GM12878 (cell line): ENCODE results near the gene PSME3IP1. TPM values are rescaled to one million over a fixed set of nuclear protein-coding genes. Genes with fewer than 3 reads are reported as not detected.

Experiments used
- ASH2L ChIP-seq: fragments of 300-600, 200-600 bp; sonication (generic); IDR thresholded peaks from 2 replicates; pipeline ENCODE4 v1.6.1; 2017; ENCODE audit warnings: low read depth, mild to moderate bottlenecking, borderline replicate concordance
- BMI1 ChIP-seq: fragments of 450-650 bp; IDR thresholded peaks from 2 replicates; pipeline ENCODE4 v1.6.1; 2016; ENCODE audit warnings: mild to moderate bottlenecking, moderate library complexity, borderline replicate concordance
- EGR1 ChIP-seq, 2 experiments: IDR thresholded peaks; 1 replicate in 1 of 2; 2 replicates in 1 of 2; pipeline ENCODE4 v1.6.1; 2011 to 2012; ENCODE audit warnings: low read depth in 2 of 2, low read length in 2 of 2, borderline replicate concordance in 1 of 2, mild to moderate bottlenecking in 1 of 2, moderate library complexity in 1 of 2
- ESRRA ChIP-seq: IDR thresholded peaks from 2 replicates; pipeline ENCODE4 v1.6.1; 2012; ENCODE audit warnings: mild to moderate bottlenecking, low read length, improper control_type of control experiment
- FOS ChIP-seq: IDR thresholded peaks from 3 replicates; pipeline ENCODE4 v1.6.1; 2011; ENCODE audit warnings: borderline replicate concordance; ENCODE audit not compliant: insufficient read length; ENCODE audit errors: extremely low read depth
- HDGF ChIP-seq: fragments of 450-650 bp; IDR thresholded peaks from 2 replicates; pipeline ENCODE4 v1.6.1; 2016; ENCODE audit warnings: antibody characterized with exemption
- MTA2 ChIP-seq: fragments of 450-650 bp; IDR thresholded peaks from 2 replicates; pipeline ENCODE4 v1.6.1; 2016; ENCODE audit warnings: low read depth, mild to moderate bottlenecking, moderate library complexity
- MXI1 ChIP-seq: fragments of 150-350 bp; IDR thresholded peaks from 2 replicates; pipeline ENCODE4 v1.6.1; 2011; ENCODE audit warnings: low read depth, mild to moderate bottlenecking, inconsistent platforms, low read length, improper control_type of control experiment
- NR2C1 ChIP-seq: fragments of 450-650 bp; IDR thresholded peaks from 2 replicates; pipeline ENCODE4 v1.6.1; 2017; ENCODE audit warnings: antibody characterized with exemption, mild to moderate bottlenecking, moderate library complexity
- POLR2AphosphoS5 ChIP-seq: IDR thresholded peaks from 2 replicates; pipeline ENCODE4 v1.6.1; 2011; ENCODE audit warnings: mild to moderate bottlenecking, low read length, inconsistent platforms
- RBBP5 ChIP-seq: fragments of 200-600 bp; sonication (generic); conservative IDR thresholded peaks from 2 replicates; pipeline ENCODE4 v1.6.1; 2016
- SMAD1 ChIP-seq: fragments of 450-650 bp; IDR thresholded peaks from 2 replicates; pipeline ENCODE4 v1.6.1; 2018; ENCODE audit warnings: mild to moderate bottlenecking, low read depth; ENCODE audit not compliant: partially characterized antibody
- ZNF24 ChIP-seq: fragments of 450-650 bp; IDR thresholded peaks from 2 replicates; pipeline ENCODE4 v1.6.1; 2017; ENCODE audit warnings: antibody characterized with exemption, mild to moderate bottlenecking
- ZSCAN29 ChIP-seq: fragments of 450-650 bp; IDR thresholded peaks from 2 replicates; pipeline ENCODE4 v1.6.1; 2017; ENCODE audit warnings: mild to moderate bottlenecking, moderate library complexity
- polyA plus RNA-seq, 11 experiments: library from polyadenylated mRNA; depleted of rRNA in 4 of 11; unstranded in 6 of 11; stranded (reverse) in 5 of 11; fragments of >200 nt; fragmentation: Nextera tagmentation in 4 of 11; fragmentation: Illumina TruSeq in 1 of 11; extraction: Ambion mirVana in 4 of 11; extraction: Trizol in 1 of 11; gene quantifications; 1 replicate in 1 of 11; 2 replicates in 10 of 11; pipeline versions ENCODE4 v1.2.1 to v1.2.3, GENCODE V29; 2011 to 2016; ENCODE audit warnings: inconsistent platforms in 2 of 11, missing spikeins in 2 of 11, low read depth in 1 of 11
- total RNA-seq, 4 experiments: library from RNA; depleted of rRNA in 3 of 4; stranded (reverse); fragments of >200 nt in 3 of 4; fragmentation: Illumina TruSeq in 1 of 4; extraction: Trizol in 1 of 4; gene quantifications; 2 replicates each; pipeline versions ENCODE4 v1.2.1 to v1.2.3, GENCODE V29; 2013 to 2021
- TF ChIP-seq, protein P1 (sequence below): fragments of 450-650 bp; IDR thresholded peaks from 2 replicates; pipeline ENCODE4 v1.6.1; 2018; ENCODE audit warnings: mild to moderate bottlenecking, low read depth, moderate library complexity; ENCODE audit not compliant: partially characterized antibody
- TF ChIP-seq, protein P2 (sequence below): IDR thresholded peaks from 2 replicates; pipeline ENCODE4 v1.6.1; 2011; ENCODE audit warnings: low read depth, low read length, improper control_type of control experiment, borderline replicate concordance
- TF ChIP-seq, protein P3 (sequence below): IDR thresholded peaks from 2 replicates; pipeline ENCODE4 v1.6.1; 2011; ENCODE audit warnings: low read depth, mild to moderate bottlenecking, low read length, moderate library complexity, borderline replicate concordance; ENCODE audit errors: extremely low read depth
- TF ChIP-seq, protein P4 (sequence below): IDR thresholded peaks from 2 replicates; pipeline ENCODE4 v1.6.1; 2012; ENCODE audit warnings: low read length, inconsistent platforms
- TF ChIP-seq, protein P5 (sequence below): IDR thresholded peaks from 2 replicates; pipeline ENCODE4 v1.6.1; 2011; ENCODE audit warnings: mild to moderate bottlenecking, low read depth, low read length, moderate library complexity; ENCODE audit not compliant: insufficient replicate concordance
- TF ChIP-seq, protein P6 (sequence below): fragments of 150-350 bp; IDR thresholded peaks from 2 replicates; pipeline ENCODE4 v1.6.1; 2014; ENCODE audit warnings: mild to moderate bottlenecking, low read depth, low read length

The PSME3IP1 gene
- total and polyA plus RNA-seq, 10 of the 15 experiments (the other 5 are each of a cell fraction or from before 2014, with no cell fraction given), result 67.9 to 174 (median 111) TPM

DNA sequence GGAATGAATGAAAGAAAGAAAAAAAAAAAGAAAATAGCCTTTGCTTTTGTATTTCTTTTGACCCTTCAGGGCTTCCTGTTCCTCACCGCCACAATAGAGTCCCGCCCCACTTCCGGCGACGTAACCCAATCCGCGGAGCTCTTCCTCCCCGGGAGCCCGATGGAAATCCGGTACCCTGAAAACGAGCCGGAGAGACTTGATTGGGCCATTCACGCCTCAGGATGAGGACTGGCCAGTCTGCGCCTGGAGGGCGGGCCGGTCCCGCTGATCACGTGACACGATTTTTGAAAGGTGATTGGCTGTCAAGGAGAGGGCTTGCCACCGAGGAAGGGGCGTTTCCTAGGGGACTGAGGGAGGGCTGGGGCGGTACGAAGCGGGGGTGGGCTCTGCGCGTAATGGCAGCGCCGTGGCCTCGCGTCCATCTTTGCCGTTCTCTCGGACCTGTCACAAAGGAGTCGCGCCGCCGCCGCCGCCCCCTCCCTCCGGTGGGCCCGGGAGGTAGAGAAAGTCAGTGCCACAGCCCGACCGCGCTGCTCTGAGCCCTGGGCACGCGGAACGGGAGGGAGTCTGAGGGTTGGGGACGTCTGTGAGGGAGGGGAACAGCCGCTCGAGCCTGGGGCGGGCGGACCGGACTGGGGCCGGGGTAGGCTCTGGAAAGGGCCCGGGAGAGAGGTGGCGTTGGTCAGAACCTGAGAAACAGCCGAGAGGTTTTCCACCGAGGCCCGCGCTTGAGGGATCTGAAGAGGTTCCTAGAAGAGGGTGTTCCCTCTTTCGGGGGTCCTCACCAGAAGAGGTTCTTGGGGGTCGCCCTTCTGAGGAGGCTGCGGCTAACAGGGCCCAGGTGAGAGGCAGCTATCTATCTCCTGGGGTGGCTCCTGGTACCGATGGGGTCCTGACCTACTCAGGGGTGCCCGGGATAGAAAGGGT is at the start of gene PSME3IP1, which contains the start of gene RSPRY1 (continued):
- TF ChIP-seq ESRRA (no peak), ZNF24 (no peak), MTA2 (no peak), SMAD1 (no peak), HDGF (peak; percentile 73), MXI1 (peak; percentile 77; the same call in 1 of the 2 replicates), RBBP5 (no peak), POLR2AphosphoS5 (no peak; the same call in none of the 2 replicates), BMI1 (peak; percentile 15; the same call in 1 of the 2 replicates), FOS (peak; percentile 56), ASH2L (no peak; the same call in 1 of the 2 replicates), EGR1 (IDR thresholded peaks at IDR 0.05; ENCODE audit: borderline replicate concordance in 1 of 2, low read depth in 2 of 2, low read length in 2 of 2) (peak in 1 of 2 experiments; percentile 92; a peak in 2 of 3 replicates), ZSCAN29 (no peak), NR2C1 (peak; percentile 34)
- TF ChIP-seq, protein P1, sequence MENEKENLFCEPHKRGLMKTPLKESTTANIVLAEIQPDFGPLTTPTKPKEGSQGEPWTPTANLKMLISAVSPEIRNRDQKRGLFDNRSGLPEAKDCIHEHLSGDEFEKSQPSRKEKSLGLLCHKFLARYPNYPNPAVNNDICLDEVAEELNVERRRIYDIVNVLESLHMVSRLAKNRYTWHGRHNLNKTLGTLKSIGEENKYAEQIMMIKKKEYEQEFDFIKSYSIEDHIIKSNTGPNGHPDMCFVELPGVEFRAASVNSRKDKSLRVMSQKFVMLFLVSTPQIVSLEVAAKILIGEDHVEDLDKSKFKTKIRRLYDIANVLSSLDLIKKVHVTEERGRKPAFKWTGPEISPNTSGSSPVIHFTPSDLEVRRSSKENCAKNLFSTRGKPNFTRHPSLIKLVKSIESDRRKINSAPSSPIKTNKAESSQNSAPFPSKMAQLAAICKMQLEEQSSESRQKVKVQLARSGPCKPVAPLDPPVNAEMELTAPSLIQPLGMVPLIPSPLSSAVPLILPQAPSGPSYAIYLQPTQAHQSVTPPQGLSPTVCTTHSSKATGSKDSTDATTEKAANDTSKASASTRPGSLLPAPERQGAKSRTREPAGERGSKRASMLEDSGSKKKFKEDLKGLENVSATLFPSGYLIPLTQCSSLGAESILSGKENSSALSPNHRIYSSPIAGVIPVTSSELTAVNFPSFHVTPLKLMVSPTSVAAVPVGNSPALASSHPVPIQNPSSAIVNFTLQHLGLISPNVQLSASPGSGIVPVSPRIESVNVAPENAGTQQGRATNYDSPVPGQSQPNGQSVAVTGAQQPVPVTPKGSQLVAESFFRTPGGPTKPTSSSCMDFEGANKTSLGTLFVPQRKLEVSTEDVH, result peak; percentile 86
- TF ChIP-seq, protein P2, sequence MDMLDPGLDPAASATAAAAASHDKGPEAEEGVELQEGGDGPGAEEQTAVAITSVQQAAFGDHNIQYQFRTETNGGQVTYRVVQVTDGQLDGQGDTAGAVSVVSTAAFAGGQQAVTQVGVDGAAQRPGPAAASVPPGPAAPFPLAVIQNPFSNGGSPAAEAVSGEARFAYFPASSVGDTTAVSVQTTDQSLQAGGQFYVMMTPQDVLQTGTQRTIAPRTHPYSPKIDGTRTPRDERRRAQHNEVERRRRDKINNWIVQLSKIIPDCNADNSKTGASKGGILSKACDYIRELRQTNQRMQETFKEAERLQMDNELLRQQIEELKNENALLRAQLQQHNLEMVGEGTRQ, result peak; percentile 89
- TF ChIP-seq, protein P3, sequence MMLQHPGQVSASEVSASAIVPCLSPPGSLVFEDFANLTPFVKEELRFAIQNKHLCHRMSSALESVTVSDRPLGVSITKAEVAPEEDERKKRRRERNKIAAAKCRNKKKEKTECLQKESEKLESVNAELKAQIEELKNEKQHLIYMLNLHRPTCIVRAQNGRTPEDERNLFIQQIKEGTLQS, result peak; percentile 48; the same call in 1 of the 2 replicates
- TF ChIP-seq, protein P4, sequence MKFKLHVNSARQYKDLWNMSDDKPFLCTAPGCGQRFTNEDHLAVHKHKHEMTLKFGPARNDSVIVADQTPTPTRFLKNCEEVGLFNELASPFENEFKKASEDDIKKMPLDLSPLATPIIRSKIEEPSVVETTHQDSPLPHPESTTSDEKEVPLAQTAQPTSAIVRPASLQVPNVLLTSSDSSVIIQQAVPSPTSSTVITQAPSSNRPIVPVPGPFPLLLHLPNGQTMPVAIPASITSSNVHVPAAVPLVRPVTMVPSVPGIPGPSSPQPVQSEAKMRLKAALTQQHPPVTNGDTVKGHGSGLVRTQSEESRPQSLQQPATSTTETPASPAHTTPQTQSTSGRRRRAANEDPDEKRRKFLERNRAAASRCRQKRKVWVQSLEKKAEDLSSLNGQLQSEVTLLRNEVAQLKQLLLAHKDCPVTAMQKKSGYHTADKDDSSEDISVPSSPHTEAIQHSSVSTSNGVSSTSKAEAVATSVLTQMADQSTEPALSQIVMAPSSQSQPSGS, result no peak
- TF ChIP-seq, protein P5, sequence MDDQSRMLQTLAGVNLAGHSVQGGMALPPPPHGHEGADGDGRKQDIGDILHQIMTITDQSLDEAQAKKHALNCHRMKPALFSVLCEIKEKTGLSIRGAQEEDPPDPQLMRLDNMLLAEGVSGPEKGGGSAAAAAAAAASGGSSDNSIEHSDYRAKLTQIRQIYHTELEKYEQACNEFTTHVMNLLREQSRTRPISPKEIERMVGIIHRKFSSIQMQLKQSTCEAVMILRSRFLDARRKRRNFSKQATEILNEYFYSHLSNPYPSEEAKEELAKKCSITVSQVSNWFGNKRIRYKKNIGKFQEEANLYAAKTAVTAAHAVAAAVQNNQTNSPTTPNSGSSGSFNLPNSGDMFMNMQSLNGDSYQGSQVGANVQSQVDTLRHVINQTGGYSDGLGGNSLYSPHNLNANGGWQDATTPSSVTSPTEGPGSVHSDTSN, result peak; percentile 47
- TF ChIP-seq, protein P6, sequence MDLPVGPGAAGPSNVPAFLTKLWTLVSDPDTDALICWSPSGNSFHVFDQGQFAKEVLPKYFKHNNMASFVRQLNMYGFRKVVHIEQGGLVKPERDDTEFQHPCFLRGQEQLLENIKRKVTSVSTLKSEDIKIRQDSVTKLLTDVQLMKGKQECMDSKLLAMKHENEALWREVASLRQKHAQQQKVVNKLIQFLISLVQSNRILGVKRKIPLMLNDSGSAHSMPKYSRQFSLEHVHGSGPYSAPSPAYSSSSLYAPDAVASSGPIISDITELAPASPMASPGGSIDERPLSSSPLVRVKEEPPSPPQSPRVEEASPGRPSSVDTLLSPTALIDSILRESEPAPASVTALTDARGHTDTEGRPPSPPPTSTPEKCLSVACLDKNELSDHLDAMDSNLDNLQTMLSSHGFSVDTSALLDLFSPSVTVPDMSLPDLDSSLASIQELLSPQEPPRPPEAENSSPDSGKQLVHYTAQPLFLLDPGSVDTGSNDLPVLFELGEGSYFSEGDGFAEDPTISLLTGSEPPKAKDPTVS, result no peak; the same call in 1 of the 2 replicates
